Suprapubic skin (tissue), 4 donors: ENCODE data around the gene TRIO. TPM values are rescaled to one million over a fixed set of nuclear protein-coding genes. Genes with fewer than 3 reads are reported as not detected.

Experiments used
- DNase-seq, 2 donors: peaks; one replicate each; pipeline ENCODE4 v3.0.0-alpha.2; 2019; ENCODE audit warnings: low spot score in 2 of 2
- H3K27ac ChIP-seq: fragments of 200-600 bp; sonication (generic); one replicate; pipeline ENCODE4 v1.5.1; 2019
- H3K27me3 ChIP-seq: fragments of 200-600 bp; sonication (generic); one replicate; pipeline ENCODE4 v1.5.1; 2019
- H3K36me3 ChIP-seq: fragments of 200-600 bp; sonication (generic); one replicate; pipeline ENCODE4 v1.5.1; 2019
- H3K4me1 ChIP-seq: fragments of 200-600 bp; sonication (generic); one replicate; pipeline ENCODE4 v1.5.1; 2019
- H3K4me3 ChIP-seq: fragments of 200-600 bp; sonication (generic); one replicate; pipeline ENCODE4 v1.5.1; 2019; ENCODE audit warnings: mild to moderate bottlenecking
- H3K9me3 ChIP-seq: fragments of 200-600 bp; sonication (generic); one replicate; pipeline ENCODE4 v1.5.1; 2019
- EP300 ChIP-seq: sonication (generic); formaldehyde crosslinking; IDR thresholded peaks from one replicate; pipeline ENCODE4 v1.6.1; 2017; ENCODE audit warnings: antibody characterized with exemption
- POLR2A ChIP-seq, 2 donors: fragments of 450-650 bp; IDR thresholded peaks; one replicate each; pipeline ENCODE4 v1.6.1; 2017; ENCODE audit warnings: antibody characterized with exemption in 2 of 2, mild to moderate bottlenecking in 2 of 2, moderate library complexity in 2 of 2
- POLR2AphosphoS5 ChIP-seq, 3 donors: sonication (generic); formaldehyde crosslinking; IDR thresholded peaks; one replicate each; pipeline ENCODE4 v1.6.1; 2017; ENCODE audit warnings: antibody characterized with exemption in 3 of 3
- WGBS: methylation state at CpG from one replicate; pipeline ENCODE4 v1.1.5; 2018; 5-methylcytosine and 5-hydroxymethylcytosine counted together
- total RNA-seq, 4 donors: library from RNA; depleted of rRNA; stranded (reverse); fragments of >200 nt; gene quantifications; one replicate each; pipeline ENCODE4 v1.1.0, GENCODE V29; 2016
- TF ChIP-seq, protein P1 (sequence below), 2 donors: fragments of 200-600 bp in 1 of 2; fragments of 450-650 bp in 1 of 2; sonication (generic) in 1 of 2; IDR thresholded peaks; one replicate each; pipeline ENCODE4 v1.5.1; 2016 to 2019; ENCODE audit warnings: antibody characterized with exemption in 2 of 2, mild to moderate bottlenecking in 1 of 2, moderate library complexity in 1 of 2

TRIO gene
- total RNA-seq, 4 donors from 2014 or later, result 62.7 to 159 (median 70.4) TPM

DNA sequence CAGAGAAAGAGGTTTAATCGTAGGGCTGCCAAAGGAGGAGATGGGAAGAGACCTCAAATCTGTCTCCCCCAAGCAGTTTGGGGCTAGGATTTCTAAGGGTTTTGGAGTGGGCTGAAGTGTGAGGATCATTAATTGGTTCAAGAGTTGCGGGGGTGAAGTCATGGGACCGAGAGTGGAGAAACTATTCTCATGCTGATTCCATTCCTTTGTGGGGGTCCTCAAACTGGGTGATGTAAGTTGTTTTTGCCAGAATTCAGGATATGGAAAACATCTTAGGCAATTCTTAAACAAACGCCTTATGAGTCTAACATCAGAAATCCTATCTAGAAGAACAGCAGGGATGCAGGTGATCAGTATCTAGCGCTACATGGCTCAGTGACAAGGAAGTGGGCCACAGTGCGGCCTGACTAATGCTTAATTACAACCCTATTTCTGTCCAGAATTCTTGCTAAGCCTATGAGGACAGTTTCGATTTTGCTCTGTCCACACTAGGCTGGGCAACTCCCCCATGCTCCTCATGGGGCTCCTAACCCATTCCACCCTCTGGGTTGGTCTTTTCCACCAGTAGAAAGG lies 27.7 kb upstream of the TRIO start:
- H3K27ac ChIP-seq, result no peak overlapping the region
- no peaks in the 10 kb centered on the region for H3K36me3 ChIP-seq
- TF ChIP-seq POLR2AphosphoS5 (IDR thresholded peaks at IDR 0.05) (no peak), POLR2A (IDR thresholded peaks at IDR 0.05) (no peak), EP300 (no peak)
- TF ChIP-seq, protein P1, sequence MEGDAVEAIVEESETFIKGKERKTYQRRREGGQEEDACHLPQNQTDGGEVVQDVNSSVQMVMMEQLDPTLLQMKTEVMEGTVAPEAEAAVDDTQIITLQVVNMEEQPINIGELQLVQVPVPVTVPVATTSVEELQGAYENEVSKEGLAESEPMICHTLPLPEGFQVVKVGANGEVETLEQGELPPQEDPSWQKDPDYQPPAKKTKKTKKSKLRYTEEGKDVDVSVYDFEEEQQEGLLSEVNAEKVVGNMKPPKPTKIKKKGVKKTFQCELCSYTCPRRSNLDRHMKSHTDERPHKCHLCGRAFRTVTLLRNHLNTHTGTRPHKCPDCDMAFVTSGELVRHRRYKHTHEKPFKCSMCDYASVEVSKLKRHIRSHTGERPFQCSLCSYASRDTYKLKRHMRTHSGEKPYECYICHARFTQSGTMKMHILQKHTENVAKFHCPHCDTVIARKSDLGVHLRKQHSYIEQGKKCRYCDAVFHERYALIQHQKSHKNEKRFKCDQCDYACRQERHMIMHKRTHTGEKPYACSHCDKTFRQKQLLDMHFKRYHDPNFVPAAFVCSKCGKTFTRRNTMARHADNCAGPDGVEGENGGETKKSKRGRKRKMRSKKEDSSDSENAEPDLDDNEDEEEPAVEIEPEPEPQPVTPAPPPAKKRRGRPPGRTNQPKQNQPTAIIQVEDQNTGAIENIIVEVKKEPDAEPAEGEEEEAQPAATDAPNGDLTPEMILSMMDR (IDR thresholded peaks at IDR 0.05), result no peak
- H3K9me3 ChIP-seq, result no peaks in the 10 kb centered on the region
- WGBS, result 95% methylated on average over 7 of the region's 7 CpGs
- H3K4me3 ChIP-seq, result no peak overlapping the region
- no peaks in the 10 kb centered on the region for H3K27me3 ChIP-seq
- DNase-seq, result no peak
- H3K4me1 ChIP-seq, result no peaks in the 10 kb centered on the region

DNA sequence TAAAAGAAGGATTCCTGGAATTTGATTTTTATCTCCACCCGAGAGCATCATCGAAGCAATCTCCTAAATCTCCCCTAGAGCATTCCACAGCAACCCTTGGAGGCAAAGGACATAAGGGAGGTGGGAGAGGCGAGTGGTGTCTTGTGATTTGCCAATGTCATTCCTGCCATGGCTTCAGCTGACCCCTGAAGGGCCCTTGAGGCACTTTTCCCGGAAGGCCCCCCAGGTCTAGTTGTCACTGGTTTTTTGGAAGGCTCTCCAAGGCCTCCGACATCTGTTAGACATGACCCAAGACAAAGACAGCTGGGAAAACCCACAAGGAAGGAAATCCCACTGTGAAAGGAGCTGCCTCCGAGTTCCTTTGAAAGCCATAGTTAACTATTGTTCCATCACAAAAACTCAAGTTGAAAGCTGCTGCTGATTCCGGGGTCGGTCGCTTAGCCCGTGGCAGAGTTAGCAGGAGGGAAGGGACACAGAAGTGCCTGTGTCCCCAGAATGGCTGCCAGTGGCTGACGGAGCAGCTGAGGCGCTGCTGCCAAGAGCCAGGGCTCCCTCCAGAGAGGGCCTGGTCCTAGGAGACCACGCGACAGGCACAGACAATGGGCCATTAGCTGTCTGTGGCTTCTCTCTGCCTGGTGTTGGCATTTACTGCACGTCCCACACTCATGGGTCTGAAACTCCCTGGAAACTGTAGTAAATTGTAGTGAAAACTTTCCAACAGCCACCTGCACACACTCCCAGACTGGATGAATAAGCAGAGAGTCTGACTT lies 24.4 kb upstream of the TRIO start:
- H3K36me3 ChIP-seq, result no peaks in the 10 kb centered on the region
- no peaks in the 10 kb centered on the region for H3K9me3 ChIP-seq
- TF ChIP-seq EP300, result no peak
- no peak for TF ChIP-seq POLR2A (IDR thresholded peaks at IDR 0.05)
- TF ChIP-seq POLR2AphosphoS5 (IDR thresholded peaks at IDR 0.05), result no peak
- TF ChIP-seq, protein P1 (IDR thresholded peaks at IDR 0.05), result no peak
- 62% methylated on average over 13 of the region's 15 CpGs for WGBS
- no peak overlapping the region for H3K4me3 ChIP-seq
- no peak for DNase-seq
- no peaks in the 10 kb centered on the region for H3K4me1 ChIP-seq
- no peaks in the 10 kb centered on the region for H3K27me3 ChIP-seq
- no peak overlapping the region for H3K27ac ChIP-seq

DNA sequence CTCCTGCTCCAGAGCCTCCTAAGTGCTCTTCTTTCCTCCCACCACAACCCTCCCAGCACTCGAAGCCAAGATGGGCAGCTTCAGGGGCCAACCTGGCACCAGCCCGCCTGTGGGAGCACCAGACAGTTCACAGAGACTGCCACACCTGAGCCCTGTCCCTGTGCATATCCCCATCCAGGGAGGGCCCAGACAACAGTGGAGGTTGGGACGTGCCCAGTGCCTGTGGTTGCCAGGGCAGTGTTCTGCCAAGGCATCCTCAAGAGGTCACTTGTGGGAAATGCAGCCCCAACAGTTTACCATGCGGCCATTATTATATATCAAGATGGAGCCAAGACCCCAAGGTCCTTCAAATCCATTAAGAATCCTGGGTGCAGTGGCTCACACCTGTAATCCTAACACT lies 23.0 kb upstream of the TRIO start:
- DNase-seq, result no peak
- Histone ChIP-seq H3K36me3 (no peaks in the 10 kb centered on the region), H3K27me3 (no peaks in the 10 kb centered on the region), H3K27ac (no peak overlapping the region), H3K4me3 (no peak overlapping the region), H3K4me1 (no peaks in the 10 kb centered on the region), H3K9me3 (no peaks in the 10 kb centered on the region)
- 100% methylated on average over 1 of the region's 4 CpGs for WGBS
- no peak for TF ChIP-seq EP300
- no peak for TF ChIP-seq POLR2AphosphoS5 (IDR thresholded peaks at IDR 0.05)
- no peak for TF ChIP-seq POLR2A (IDR thresholded peaks at IDR 0.05)
- TF ChIP-seq, protein P1 (IDR thresholded peaks at IDR 0.05), result no peak

DNA sequence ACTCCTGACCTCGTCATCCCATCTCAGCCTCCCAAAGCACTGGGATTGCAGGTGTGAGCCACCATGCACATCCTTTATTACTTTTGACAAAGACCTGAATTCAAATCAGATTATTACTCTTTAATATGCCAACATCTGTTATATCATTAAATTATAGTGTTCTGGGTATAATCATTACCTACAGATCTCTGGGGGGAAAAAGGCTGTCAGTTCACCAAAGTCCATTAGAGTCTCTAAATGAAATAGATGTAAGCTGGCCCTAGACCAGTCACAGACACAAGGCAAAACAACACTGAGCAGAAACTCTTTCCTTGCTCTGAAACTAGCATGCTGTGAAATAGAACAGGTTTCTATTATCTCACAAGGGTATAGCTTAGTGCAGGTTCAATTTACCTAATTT lies 21.6 kb upstream of the TRIO start:
- Histone ChIP-seq H3K9me3 (no peaks in the 10 kb centered on the region), H3K4me3 (no peak overlapping the region), H3K27ac (no peak overlapping the region), H3K4me1 (no peaks in the 10 kb centered on the region), H3K27me3 (no peaks in the 10 kb centered on the region), H3K36me3 (no peaks in the 10 kb centered on the region)
- DNase-seq, result no peak
- TF ChIP-seq EP300 (no peak), POLR2A (IDR thresholded peaks at IDR 0.05) (no peak), POLR2AphosphoS5 (IDR thresholded peaks at IDR 0.05) (no peak)
- TF ChIP-seq, protein P1 (IDR thresholded peaks at IDR 0.05), result no peak
- WGBS, result 91% methylated on average over 1 of the region's 1 CpG

DNA sequence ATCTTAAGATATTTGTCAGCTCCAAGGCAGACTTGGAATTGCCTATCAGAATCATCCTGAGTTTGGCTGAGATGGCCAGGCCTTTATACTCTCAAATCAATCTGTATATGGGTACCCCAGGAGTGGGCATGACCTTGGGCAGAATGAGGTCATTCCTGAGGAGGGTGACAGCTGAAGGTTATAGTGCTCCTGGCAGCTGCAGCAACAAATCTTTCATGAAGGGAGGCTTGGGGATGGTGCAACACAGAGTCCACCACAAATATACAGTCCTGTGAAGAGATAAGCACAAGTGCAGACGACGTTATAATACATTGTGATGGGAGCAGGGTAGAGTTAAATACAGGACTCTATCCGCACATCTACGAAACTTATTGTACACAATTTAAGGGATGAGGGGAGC lies 21.1 kb upstream of the TRIO start:
- no peak for DNase-seq
- no peaks in the 10 kb centered on the region for H3K27me3 ChIP-seq
- H3K4me1 ChIP-seq, result no peaks in the 10 kb centered on the region
- no peaks in the 10 kb centered on the region for H3K9me3 ChIP-seq
- no peaks in the 10 kb centered on the region for H3K36me3 ChIP-seq
- 95% methylated on average over 4 of the region's 4 CpGs for WGBS
- TF ChIP-seq POLR2AphosphoS5 (IDR thresholded peaks at IDR 0.05) (no peak), POLR2A (IDR thresholded peaks at IDR 0.05) (no peak), EP300 (no peak)
- TF ChIP-seq, protein P1 (IDR thresholded peaks at IDR 0.05), result no peak
- no peak overlapping the region for H3K4me3 ChIP-seq
- H3K27ac ChIP-seq, result no peak overlapping the region
